Endothelial cell (in vitro differentiated cells): ENCODE results near the gene DIP2C. TPM values are rescaled to one million over a fixed set of nuclear protein-coding genes. Genes with fewer than 3 reads are reported as not detected.

Experiments
- DNase-seq: peaks from one replicate; pipeline ENCODE4 v3.0.0; 2021; ENCODE audit warnings: low spot score
- H3K27ac Mint-ChIP-seq: one replicate; pipeline ENCODE4 v1.8.0; 2021; ENCODE audit warnings: mixed read lengths, inconsistent platforms; ENCODE audit not compliant: unreplicated experiment
- H3K27me3 Mint-ChIP-seq: one replicate; pipeline ENCODE4 v1.8.0; 2021; ENCODE audit warnings: mild to moderate bottlenecking, moderate library complexity, mixed read lengths, inconsistent platforms; ENCODE audit not compliant: unreplicated experiment
- H3K36me3 Mint-ChIP-seq: one replicate; pipeline ENCODE4 v1.8.0; 2021; ENCODE audit warnings: mild to moderate bottlenecking, low read depth, mixed read lengths, inconsistent platforms; ENCODE audit not compliant: unreplicated experiment
- H3K4me1 Mint-ChIP-seq: one replicate; pipeline ENCODE4 v1.8.0; 2021; ENCODE audit warnings: mild to moderate bottlenecking, mixed read lengths, inconsistent platforms; ENCODE audit not compliant: unreplicated experiment
- H3K4me3 Mint-ChIP-seq: one replicate; pipeline ENCODE4 v1.8.0; 2021; ENCODE audit warnings: mild to moderate bottlenecking, mixed read lengths, inconsistent platforms; ENCODE audit not compliant: unreplicated experiment
- H3K9me3 Mint-ChIP-seq: one replicate; pipeline ENCODE4 v1.8.0; 2021; ENCODE audit warnings: mixed read lengths, inconsistent platforms; ENCODE audit not compliant: unreplicated experiment
- CTCF ChIP-seq: fragments of 200-600 bp; sonication (generic); IDR thresholded peaks from one replicate; pipeline ENCODE4 v1.5.0; 2021; ENCODE audit warnings: antibody characterized with exemption; ENCODE audit not compliant: unreplicated experiment
- total RNA-seq: library from RNA; stranded (reverse); fragmentation: NEBNext Ultra II Directional; extraction: Animal tissue kit (Norgen Biotek cat#: 25700); gene quantifications from one replicate; pipeline ENCODE4 v1.2.1, GENCODE V29; 2021; ENCODE audit not compliant: unreplicated experiment

Gene DIP2C
- total RNA-seq, 1 donor from 2014 or later, result 13.1 TPM

DNA sequence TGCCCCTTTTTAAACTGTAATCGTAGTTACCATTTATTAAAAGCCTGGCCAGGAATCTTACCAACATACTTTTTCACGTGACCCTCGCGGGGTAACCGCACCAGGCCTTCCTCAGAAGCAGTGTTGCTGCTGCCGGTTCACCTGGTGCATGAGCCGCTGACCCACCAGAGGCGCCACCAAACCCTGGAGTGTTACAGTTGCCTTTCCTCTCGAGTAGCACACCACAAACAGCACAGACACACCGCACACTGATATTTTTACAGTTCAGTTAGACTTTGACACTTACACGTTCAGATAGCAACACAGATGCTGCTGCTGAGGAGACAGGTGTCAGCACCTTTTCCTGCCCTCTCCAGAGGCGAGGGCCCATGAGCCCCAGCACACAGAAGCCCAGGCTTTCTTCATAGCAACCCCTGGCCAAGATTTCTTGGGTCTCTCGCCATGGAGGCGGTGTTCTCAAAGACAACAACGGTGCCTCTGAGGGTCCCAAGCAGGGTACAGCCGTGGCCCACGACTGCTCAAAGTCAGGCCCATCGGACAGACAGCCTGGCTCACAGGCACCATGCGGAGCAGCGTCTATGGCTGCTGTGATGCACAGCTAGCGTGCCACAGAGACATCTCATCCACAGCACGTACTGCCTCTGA lies 123.1 kb downstream of the DIP2C start:
- no peak for DNase-seq
- TF ChIP-seq CTCF, result no peak
- H3K4me3 Mint-ChIP-seq, result no peak overlapping the region
- H3K36me3 Mint-ChIP-seq, result peaks cover 20% of the 10 kb centered on the region
- no peak overlapping the region for H3K27ac Mint-ChIP-seq
- peaks cover 17% of the 10 kb centered on the region for H3K4me1 Mint-ChIP-seq
- no peaks in the 10 kb centered on the region for H3K9me3 Mint-ChIP-seq
- peaks cover 6% of the 10 kb centered on the region for H3K27me3 Mint-ChIP-seq

DNA sequence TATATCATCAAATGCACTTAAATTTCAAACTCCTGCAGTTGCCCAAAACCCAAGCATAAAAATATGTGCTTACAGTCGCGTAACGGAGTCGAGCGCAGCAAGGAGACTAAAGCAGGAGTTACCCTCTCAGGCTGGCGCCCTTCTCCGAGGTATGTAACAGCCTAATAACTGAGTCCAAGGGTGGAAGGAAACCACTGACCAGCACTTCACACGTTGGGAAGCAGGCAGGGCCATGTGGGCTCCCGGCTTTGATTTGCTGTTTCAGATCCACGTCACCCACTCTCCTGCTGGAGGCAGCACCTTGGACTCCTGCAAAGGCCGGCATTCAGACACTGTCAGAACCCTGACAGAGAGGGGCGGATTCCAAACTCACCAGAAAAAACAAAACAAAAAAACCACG lies 123.8 kb downstream of the DIP2C start:
- no peak for TF ChIP-seq CTCF
- Mint-ChIP-seq H3K36me3 (peaks cover 20% of the 10 kb centered on the region), H3K27ac (no peak overlapping the region), H3K4me3 (no peak overlapping the region), H3K9me3 (no peaks in the 10 kb centered on the region), H3K4me1 (peaks cover 15% of the 10 kb centered on the region), H3K27me3 (peaks cover 9% of the 10 kb centered on the region)
- no peak for DNase-seq

GRCh38 chr10:565146-565545 lies 124.3 kb downstream of the DIP2C start:
- H3K27ac Mint-ChIP-seq, result no peak overlapping the region
- H3K4me1 Mint-ChIP-seq, result peaks cover 12% of the 10 kb centered on the region
- DNase-seq, result no peak
- no peak overlapping the region for H3K4me3 Mint-ChIP-seq
- H3K9me3 Mint-ChIP-seq, result no peaks in the 10 kb centered on the region
- no peak for TF ChIP-seq CTCF
- H3K27me3 Mint-ChIP-seq, result peaks cover 9% of the 10 kb centered on the region
- peaks cover 16% of the 10 kb centered on the region for H3K36me3 Mint-ChIP-seq

GRCh38 chr10:563827-564226 lies 125.6 kb downstream of the DIP2C start:
- Mint-ChIP-seq H3K4me1 (peaks cover 12% of the 10 kb centered on the region), H3K36me3 (peaks cover 15% of the 10 kb centered on the region), H3K27ac (no peak overlapping the region), H3K4me3 (no peak overlapping the region), H3K9me3 (no peaks in the 10 kb centered on the region), H3K27me3 (peaks cover 9% of the 10 kb centered on the region)
- no peak for TF ChIP-seq CTCF
- DNase-seq, result no peak

DNA sequence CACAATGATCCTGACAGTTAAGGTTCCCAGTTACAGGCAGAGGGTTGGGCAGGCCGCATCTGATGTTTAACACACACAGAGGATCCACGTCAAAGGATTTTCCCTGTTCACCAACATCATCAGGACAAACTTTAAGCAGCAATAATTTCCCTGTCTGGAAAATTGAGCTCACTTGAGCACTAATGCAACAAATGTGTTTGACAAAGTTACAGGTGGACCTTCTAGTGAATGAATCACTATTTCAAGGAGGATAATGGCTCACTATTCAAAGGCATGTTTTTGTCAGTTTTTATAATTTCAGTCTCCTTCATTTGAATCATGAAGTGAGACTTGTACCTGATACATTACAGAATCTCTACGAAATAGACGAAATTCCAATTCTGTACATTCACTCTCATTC lies 127.3 kb downstream of the DIP2C start:
- no peak for DNase-seq
- TF ChIP-seq CTCF, result no peak
- Mint-ChIP-seq H3K9me3 (no peaks in the 10 kb centered on the region), H3K4me1 (peaks cover 16% of the 10 kb centered on the region), H3K27me3 (peaks cover 9% of the 10 kb centered on the region), H3K36me3 (peaks cover 15% of the 10 kb centered on the region), H3K4me3 (no peak overlapping the region), H3K27ac (no peak overlapping the region)
